ENCODE measurements around the gene RSPH9.
"Not testable (repeated sequence)": the region's sequence is repeated elsewhere in the genome, so short reads cannot be mapped to it uniquely, and the experiment has no call there.

Gene RSPH9

GRCh38 chr6:43687079-43687436 lies 42.2 kb downstream of the RSPH9 start:
- no peak for DNase-seq (ENCODE audit: low read depth in 2 of 2)

GRCh38 chr6:43687437-43688347 lies 42.9 kb downstream of the RSPH9 start, which contains the start of gene MRPS18A:
TSS of gene MRPS18A (minus strand) at chr6:43687791. CDS start at chr6:43687779, 12 bp downstream.
- DNase-seq (ENCODE audit: low read depth in 2 of 2), result peak; percentile 71 to 74

- no peak for DNase-seq (ENCODE audit: low read depth in 2 of 2)
Observed at GRCh38 chr6:43689421-43689820, 44.6 kb downstream of the RSPH9 start.

GRCh38 chr6:43695215-43695966 lies 50.6 kb downstream of the RSPH9 start:
- DNase-seq (ENCODE audit: low read depth in 2 of 2), result no peak

- no peak for DNase-seq (ENCODE audit: low read depth in 2 of 2)
Observed at GRCh38 chr6:43695967-43696291, 51.1 kb downstream of the RSPH9 start.

- no peak for DNase-seq (ENCODE audit: low read depth in 2 of 2)
Observed at GRCh38 chr6:43697421-43697820, 52.6 kb downstream of the RSPH9 start.

GRCh38 chr6:43698584-43699349 lies 53.9 kb downstream of the RSPH9 start:
- no peak for DNase-seq (ENCODE audit: low read depth in 2 of 2)

- DNase-seq (ENCODE audit: low read depth in 2 of 2), result no peak
Observed at GRCh38 chr6:43699564-43700186, 54.8 kb downstream of the RSPH9 start.

- DNase-seq (ENCODE audit: low read depth in 2 of 2), result not testable (repeated sequence)
Observed at GRCh38 chr6:43700939-43701560, 56.2 kb downstream of the RSPH9 start.

- DNase-seq (ENCODE audit: low read depth in 2 of 2), result no peak
Observed at GRCh38 chr6:43702171-43702533, 57.3 kb downstream of the RSPH9 start.

- DNase-seq (ENCODE audit: low read depth in 2 of 2), result no peak
Observed at GRCh38 chr6:43702534-43703440, 58.0 kb downstream of the RSPH9 start.

- DNase-seq (ENCODE audit: low read depth in 2 of 2), result no peak
Observed at GRCh38 chr6:43703512-43704429, 58.9 kb downstream of the RSPH9 start.

GRCh38 chr6:43705996-43706395 lies 61.2 kb downstream of the RSPH9 start:
- DNase-seq (ENCODE audit: low read depth in 2 of 2), result no peak

GRCh38 chr6:43706788-43707187 lies 62.0 kb downstream of the RSPH9 start:
- DNase-seq (ENCODE audit: low read depth in 2 of 2), result no peak

GRCh38 chr6:43707269-43707668 lies 62.4 kb downstream of the RSPH9 start:
- no peak for DNase-seq (ENCODE audit: low read depth in 2 of 2)

- no peak for DNase-seq (ENCODE audit: low read depth in 2 of 2)
Observed at GRCh38 chr6:43707767-43708166, 62.9 kb downstream of the RSPH9 start.

GRCh38 chr6:43708860-43709653 lies 64.2 kb downstream of the RSPH9 start:
- no peak for DNase-seq (ENCODE audit: low read depth in 2 of 2)

- DNase-seq (ENCODE audit: low read depth in 2 of 2), result no peak
Observed at GRCh38 chr6:43709654-43710303, 64.9 kb downstream of the RSPH9 start.

All from activated CD4-positive, alpha-beta T cell treated with anti-CD3 and anti-CD28 coated beads for 24 hours (primary cell).